Measurements from ENCODE around the gene CALM1. TPM values are rescaled to one million over a fixed set of nuclear protein-coding genes. Genes with fewer than 3 reads are reported as not detected.

Gene CALM1
- total RNA-seq, 2 donors from 2014 or later: 137 to 199 TPM

DNA sequence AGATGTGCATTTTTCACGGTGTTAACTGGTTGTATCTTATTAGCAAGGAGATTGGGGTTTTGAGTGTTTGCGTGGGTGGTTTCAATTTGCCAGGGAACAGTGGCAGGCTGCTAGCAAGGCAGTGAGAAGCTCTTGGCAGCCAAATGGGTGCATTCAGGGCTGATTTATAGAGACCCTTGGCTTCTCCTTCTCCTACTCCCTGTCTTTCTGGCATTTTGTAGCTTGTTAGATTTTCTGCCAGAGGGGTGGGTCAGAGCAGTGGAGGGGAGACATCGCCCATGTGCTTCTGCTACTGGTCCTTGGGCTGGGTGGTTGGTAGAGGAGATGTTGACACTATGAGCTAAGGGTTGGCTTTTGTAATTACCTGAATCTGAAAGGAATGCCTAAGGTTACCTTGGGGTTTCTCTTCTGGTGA lies 9.6 kb downstream of the CALM1 start:
- DNase-seq (no peak), ATAC-seq (no peak)
- Histone ChIP-seq H3K27ac (no peak overlapping the region), H3K9me3 (no peaks in the 10 kb centered on the region), H3K4me1 (no peaks in the 10 kb centered on the region), H3K4me3 (no peak overlapping the region), H3K27me3 (no peaks in the 10 kb centered on the region), H3K36me3 (replicated peaks in 1 of 2; ENCODE audit: insufficient read depth in 1 of 2, low read depth in 2 of 2) (peaks cover 22 to 40% of the 10 kb centered on the region in 2 donors)
- WGBS, 2 donors: 78 to 79% methylated on average over 3 of the region's 3 CpGs
- intact Hi-C loops (cut with DNase I): no loop called here
- TF ChIP-seq, protein P1, sequence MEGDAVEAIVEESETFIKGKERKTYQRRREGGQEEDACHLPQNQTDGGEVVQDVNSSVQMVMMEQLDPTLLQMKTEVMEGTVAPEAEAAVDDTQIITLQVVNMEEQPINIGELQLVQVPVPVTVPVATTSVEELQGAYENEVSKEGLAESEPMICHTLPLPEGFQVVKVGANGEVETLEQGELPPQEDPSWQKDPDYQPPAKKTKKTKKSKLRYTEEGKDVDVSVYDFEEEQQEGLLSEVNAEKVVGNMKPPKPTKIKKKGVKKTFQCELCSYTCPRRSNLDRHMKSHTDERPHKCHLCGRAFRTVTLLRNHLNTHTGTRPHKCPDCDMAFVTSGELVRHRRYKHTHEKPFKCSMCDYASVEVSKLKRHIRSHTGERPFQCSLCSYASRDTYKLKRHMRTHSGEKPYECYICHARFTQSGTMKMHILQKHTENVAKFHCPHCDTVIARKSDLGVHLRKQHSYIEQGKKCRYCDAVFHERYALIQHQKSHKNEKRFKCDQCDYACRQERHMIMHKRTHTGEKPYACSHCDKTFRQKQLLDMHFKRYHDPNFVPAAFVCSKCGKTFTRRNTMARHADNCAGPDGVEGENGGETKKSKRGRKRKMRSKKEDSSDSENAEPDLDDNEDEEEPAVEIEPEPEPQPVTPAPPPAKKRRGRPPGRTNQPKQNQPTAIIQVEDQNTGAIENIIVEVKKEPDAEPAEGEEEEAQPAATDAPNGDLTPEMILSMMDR (IDR thresholded peaks at IDR 0.05): no peak
- no peak for TF ChIP-seq POLR2A (IDR thresholded peaks at IDR 0.05)

DNA sequence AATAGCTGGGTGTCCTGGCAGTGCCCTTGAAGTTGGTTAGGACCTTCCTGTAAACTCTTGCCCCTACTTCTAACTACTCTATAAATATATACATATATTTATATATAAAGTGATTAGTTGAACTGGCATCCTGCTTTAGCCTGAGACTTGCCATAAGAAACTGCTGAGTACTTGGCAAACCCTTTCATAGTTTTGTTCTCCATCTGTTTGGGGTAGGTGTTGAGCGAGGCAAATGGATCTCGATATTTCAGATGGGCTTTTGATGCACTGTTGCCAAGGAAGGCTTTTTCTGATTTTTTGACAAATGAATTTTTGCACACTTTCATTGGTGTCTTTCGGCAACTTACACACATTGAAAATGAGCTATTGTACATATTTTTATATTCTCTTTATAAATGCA lies 10.4 kb downstream of the CALM1 start:
- Histone ChIP-seq H3K27me3 (no peaks in the 10 kb centered on the region), H3K4me3 (no peak overlapping the region), H3K36me3 (replicated peaks in 1 of 2; ENCODE audit: insufficient read depth in 1 of 2, low read depth in 2 of 2) (peaks cover 15 to 33% of the 10 kb centered on the region in 2 donors), H3K4me1 (no peaks in the 10 kb centered on the region), H3K27ac (no peak overlapping the region), H3K9me3 (no peaks in the 10 kb centered on the region)
- ATAC-seq (no peak), DNase-seq (no peak)
- TF ChIP-seq POLR2A (IDR thresholded peaks at IDR 0.05): no peak
- TF ChIP-seq, protein P1 (IDR thresholded peaks at IDR 0.05): no peak
- intact Hi-C loops (cut with DNase I): no loop called here
- 90 to 96% methylated on average over 3 of the region's 3 CpGs for WGBS, 2 donors

DNA sequence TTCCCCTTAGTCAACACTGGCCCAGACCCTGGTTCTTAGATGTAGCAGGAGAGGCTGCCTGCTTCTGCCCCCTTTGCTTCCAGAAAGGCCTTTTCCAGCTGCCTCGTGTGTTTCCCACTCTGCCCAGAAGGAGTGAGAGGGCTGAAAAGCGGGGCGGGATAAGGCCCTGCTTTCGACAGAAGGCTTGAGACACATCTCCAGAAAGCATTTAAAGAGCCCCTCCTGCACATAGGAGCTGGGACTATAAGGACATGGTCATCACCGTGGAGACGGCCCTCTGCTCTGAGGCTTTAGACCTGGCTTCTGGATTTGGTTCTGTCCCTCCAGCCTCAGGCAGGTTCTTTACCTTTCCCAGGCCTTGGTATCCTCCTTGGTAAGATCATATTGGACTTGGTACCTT lies 11.9 kb downstream of the CALM1 start:
- TF ChIP-seq, protein P1 (IDR thresholded peaks at IDR 0.05): no peak
- TF ChIP-seq POLR2A (IDR thresholded peaks at IDR 0.05): no peak
- Histone ChIP-seq H3K27ac (peak overlapping the region in 1 of 4 donors; percentile 48), H3K4me3 (no peak overlapping the region), H3K4me1 (no peaks in the 10 kb centered on the region), H3K27me3 (no peaks in the 10 kb centered on the region), H3K9me3 (no peaks in the 10 kb centered on the region), H3K36me3 (replicated peaks in 1 of 2; ENCODE audit: insufficient read depth in 1 of 2, low read depth in 2 of 2) (peaks cover 0 to 21% of the 10 kb centered on the region in 2 donors)
- intact Hi-C loops (cut with DNase I): no loop called here
- WGBS, 2 donors: 72% methylated on average over 6 of the region's 6 CpGs
- ATAC-seq (no peak), DNase-seq (no peak)

DNA sequence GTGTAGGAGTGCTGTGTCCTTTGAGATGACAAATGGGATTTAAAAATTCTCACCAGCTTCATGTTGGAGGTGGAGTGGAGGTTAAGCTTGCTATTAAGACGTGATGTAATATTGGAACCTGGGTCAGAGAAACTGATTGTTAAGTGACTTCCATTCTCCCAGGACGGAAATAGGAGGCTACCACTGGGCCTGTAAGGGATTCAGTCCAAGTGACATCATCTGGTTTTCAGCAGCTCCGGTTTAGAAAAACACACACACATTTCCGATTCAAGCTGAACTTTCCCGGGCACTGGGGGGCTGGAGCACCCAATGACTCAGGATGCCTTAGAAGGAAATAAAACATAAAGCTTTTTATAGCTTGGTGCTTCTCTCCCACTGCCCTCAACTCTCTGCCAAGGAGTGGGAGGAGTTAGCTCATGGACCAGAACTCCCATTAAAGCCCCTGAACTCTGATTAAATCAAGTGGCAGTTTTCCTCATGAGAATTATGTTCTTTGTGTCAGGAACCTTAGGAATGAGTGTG lies 12.4 kb downstream of the CALM1 start:
- no peaks in the 10 kb centered on the region for H3K27me3 ChIP-seq
- peak in 3 of 4 donors; percentile 28 to 43 (median 33) for DNase-seq
- 26 to 31% methylated on average over 5 of the region's 5 CpGs for WGBS, 2 donors
- H3K9me3 ChIP-seq: no peaks in the 10 kb centered on the region
- intact Hi-C loops (cut with DNase I): no loop called here
- no peak overlapping the region for H3K4me3 ChIP-seq
- ATAC-seq: peak; percentile 63
- H3K4me1 ChIP-seq: no peaks in the 10 kb centered on the region
- TF ChIP-seq, protein P1 (IDR thresholded peaks at IDR 0.05): no peak
- TF ChIP-seq POLR2A (IDR thresholded peaks at IDR 0.05): no peak
- peaks cover 0 to 18% of the 10 kb centered on the region in 2 donors for H3K36me3 ChIP-seq (replicated peaks in 1 of 2; ENCODE audit: insufficient read depth in 1 of 2, low read depth in 2 of 2)
- peak overlapping the region in 1 of 4 donors; percentile 48 for H3K27ac ChIP-seq

DNA sequence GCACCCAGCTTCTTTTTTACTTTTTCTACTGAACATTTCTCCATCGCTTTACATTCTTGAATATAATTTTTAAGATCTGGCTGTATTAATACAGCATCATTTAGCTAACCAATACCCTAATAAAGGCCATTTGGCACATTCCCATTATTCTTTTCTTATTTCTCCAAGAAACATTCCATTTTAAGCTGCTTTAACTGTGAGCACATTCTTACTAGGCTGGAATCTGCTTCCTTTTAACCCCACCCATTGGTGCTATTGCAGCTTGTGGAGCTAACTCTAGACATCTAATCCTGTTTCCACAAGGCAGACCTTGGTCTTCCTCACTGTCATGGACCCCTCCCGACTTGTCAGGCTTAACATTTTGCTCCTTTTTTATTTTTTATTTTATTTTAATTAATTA lies 15.2 kb downstream of the CALM1 start:
- Histone ChIP-seq H3K27me3 (no peaks in the 10 kb centered on the region), H3K4me1 (no peaks in the 10 kb centered on the region), H3K4me3 (no peak overlapping the region), H3K9me3 (no peaks in the 10 kb centered on the region), H3K36me3 (replicated peaks in 1 of 2; ENCODE audit: insufficient read depth in 1 of 2, low read depth in 2 of 2) (peaks cover 0 to 2% of the 10 kb centered on the region in 2 donors), H3K27ac (no peak overlapping the region)
- WGBS, 2 donors: 93 to 100% methylated on average over 2 of the region's 2 CpGs
- intact Hi-C loops (cut with DNase I): no loop called here
- DNase-seq (no peak), ATAC-seq (no peak)
- no peak for TF ChIP-seq POLR2A (IDR thresholded peaks at IDR 0.05)
- TF ChIP-seq, protein P1 (IDR thresholded peaks at IDR 0.05): no peak

Measured in body of pancreas (tissue), 4 donors.